ENCODE data around the gene PALM2AKAP2. TPM values are rescaled to one million over a fixed set of nuclear protein-coding genes. Genes with fewer than 3 reads are reported as not detected.

PALM2AKAP2 gene
- total RNA-seq, 1 donor from 2014 or later = not detected

- H3K36me3 Mint-ChIP-seq (ENCODE audit: low read depth) = no peaks in the 10 kb centered on the region
- peaks cover 9% of the 10 kb centered on the region for H3K27me3 Mint-ChIP-seq
- intact Hi-C loops (cut with micrococcal nuclease) = no loop called here
- H3K4me3 Mint-ChIP-seq = no peak overlapping the region
- H3K9me3 Mint-ChIP-seq = no peaks in the 10 kb centered on the region
- TF ChIP-seq CTCF (IDR thresholded peaks at IDR 0.05) = no peak
- no peak overlapping the region for H3K27ac Mint-ChIP-seq
- DNase-seq = no peak
- ATAC-seq (ENCODE audit: low read depth) = no peak
- no peaks in the 10 kb centered on the region for H3K4me1 Mint-ChIP-seq
- ChIA-PET POLR2A (no interaction called here), CTCF (no interaction called here)
These were observed 28.7 kb upstream of the PALM2AKAP2 start for GRCh38 chr9:109751253-109751652.

- Mint-ChIP-seq H3K27me3 (peaks cover 9% of the 10 kb centered on the region), H3K4me1 (no peaks in the 10 kb centered on the region), H3K27ac (no peak overlapping the region), H3K36me3 (ENCODE audit: low read depth) (no peaks in the 10 kb centered on the region), H3K4me3 (no peak overlapping the region), H3K9me3 (no peaks in the 10 kb centered on the region)
- DNase-seq (no peak), ATAC-seq (ENCODE audit: low read depth) (no peak)
- POLR2A ChIA-PET = no interaction called here
- intact Hi-C loops (cut with micrococcal nuclease) = no loop called here
- CTCF ChIA-PET = no interaction called here
- TF ChIP-seq CTCF (IDR thresholded peaks at IDR 0.05) = no peak
These were observed 26.7 kb upstream of the PALM2AKAP2 start for GRCh38 chr9:109753308-109753707.

- H3K9me3 Mint-ChIP-seq = no peaks in the 10 kb centered on the region
- H3K27ac Mint-ChIP-seq = no peak overlapping the region
- intact Hi-C loops (cut with micrococcal nuclease) = no loop called here
- H3K36me3 Mint-ChIP-seq (ENCODE audit: low read depth) = no peaks in the 10 kb centered on the region
- POLR2A ChIA-PET = no interaction called here
- no peak overlapping the region for H3K4me3 Mint-ChIP-seq
- H3K27me3 Mint-ChIP-seq = peaks cover 14% of the 10 kb centered on the region
- CTCF ChIA-PET = no interaction called here
- DNase-seq (no peak), ATAC-seq (ENCODE audit: low read depth) (no peak)
- no peaks in the 10 kb centered on the region for H3K4me1 Mint-ChIP-seq
- TF ChIP-seq CTCF (IDR thresholded peaks at IDR 0.05) = no peak
These were observed 25.0 kb upstream of the PALM2AKAP2 start for GRCh38 chr9:109755040-109755439.

- TF ChIP-seq CTCF (IDR thresholded peaks at IDR 0.05) = no peak
- ChIA-PET CTCF (no interaction called here), POLR2A (no interaction called here)
- H3K4me1 Mint-ChIP-seq = no peaks in the 10 kb centered on the region
- peaks cover 16% of the 10 kb centered on the region for H3K27me3 Mint-ChIP-seq
- H3K27ac Mint-ChIP-seq = no peak overlapping the region
- no peak overlapping the region for H3K4me3 Mint-ChIP-seq
- DNase-seq (no peak), ATAC-seq (ENCODE audit: low read depth) (no peak)
- no peaks in the 10 kb centered on the region for H3K36me3 Mint-ChIP-seq (ENCODE audit: low read depth)
- no peaks in the 10 kb centered on the region for H3K9me3 Mint-ChIP-seq
- intact Hi-C loops (cut with micrococcal nuclease) = no loop called here
These were observed 20.4 kb upstream of the PALM2AKAP2 start for GRCh38 chr9:109759589-109759988.

GRCh38 chr9:109765278-109765677 is 14.7 kb upstream of the PALM2AKAP2 start:
- Mint-ChIP-seq H3K4me3 (no peak overlapping the region), H3K9me3 (no peaks in the 10 kb centered on the region), H3K27ac (no peak overlapping the region), H3K36me3 (ENCODE audit: low read depth) (no peaks in the 10 kb centered on the region), H3K4me1 (no peaks in the 10 kb centered on the region), H3K27me3 (peaks cover 28% of the 10 kb centered on the region)
- ATAC-seq (ENCODE audit: low read depth) (no peak), DNase-seq (no peak)
- TF ChIP-seq CTCF (IDR thresholded peaks at IDR 0.05) = no peak
- ChIA-PET CTCF (no interaction called here), POLR2A (no interaction called here)
- intact Hi-C loops (cut with micrococcal nuclease) = no loop called here
